ENCODE data around the gene PODXL2.
A peak's percentile ranks its signal among the peaks of the same experiment; 100 is the strongest.

PODXL2 gene

GRCh38 chr3:127590282-127590592 lies 38.7 kb upstream of the PODXL2 start:
- no CpG with 5 or more reads among the region's 41 CpGs for WGBS (ENCODE audit: extremely low coverage, insufficient coverage, insufficient read length)
- peaks cover 17 to 42% of the 10 kb centered on the region in 2 experiments for H3K4me1 ChIP-seq (ENCODE audit: control insufficient read depth in 1 of 2, insufficient read depth in 2 of 2, low read length in 2 of 2)
- H3K27ac ChIP-seq (ENCODE audit: low read depth, low read length), result peak overlapping the region; percentile 86
- peaks cover 3% of the 10 kb centered on the region for H3K79me1 ChIP-seq (ENCODE audit: low read length)
- DNase-seq, result no peak
- H3K9ac ChIP-seq (ENCODE audit: low read length), result peak overlapping the region; percentile 87
- H2AK5ac ChIP-seq (ENCODE audit: low read length), result no peak overlapping the region
- H2AFZ ChIP-seq (ENCODE audit: insufficient read depth, low read length, poor library complexity), result peak overlapping the region; percentile 81
- H4K12ac ChIP-seq (ENCODE audit: low read depth, low read length), result peak overlapping the region; percentile 48
- peak overlapping the region; percentile 42 for H3K4ac ChIP-seq (ENCODE audit: low read depth, low read length)
- H3K18ac ChIP-seq (ENCODE audit: low read length), result peak overlapping the region; percentile 79
- peak overlapping the region; percentile 85 for H3K4me3 ChIP-seq (ENCODE audit: low read depth, low read length)
- H4K8ac ChIP-seq (ENCODE audit: low read depth, low read length), result peak overlapping the region; percentile 82
- peak overlapping the region; percentile 41 for H2BK5ac ChIP-seq (ENCODE audit: low read depth, low read length, poor library complexity)
- H3K14ac ChIP-seq (ENCODE audit: low read length), result peak overlapping the region; percentile 65
- H2BK12ac ChIP-seq (ENCODE audit: low read length), result no peak overlapping the region
- H3K27me3 ChIP-seq (ENCODE audit: insufficient read depth, low read length), result no peaks in the 10 kb centered on the region
- peak overlapping the region; percentile 80 for H4K91ac ChIP-seq (ENCODE audit: low read depth, low read length)
- no peak overlapping the region for H3K23ac ChIP-seq (ENCODE audit: low read length)
- peak overlapping the region; percentile 55 for H2BK120ac ChIP-seq (ENCODE audit: insufficient read depth, low read length, poor library complexity)
- no peaks in the 10 kb centered on the region for H3K36me3 ChIP-seq (ENCODE audit: control insufficient read depth in 1 of 2, insufficient read depth in 2 of 2, low read length in 2 of 2)
- H3K4me2 ChIP-seq (ENCODE audit: low read length), result peak overlapping the region; percentile 87
- peaks cover 8% of the 10 kb centered on the region for H3K79me2 ChIP-seq (ENCODE audit: control insufficient read depth, insufficient read depth, low read length, poor library complexity)
- H3K9me3 ChIP-seq (ENCODE audit: insufficient read depth, low read depth, low read length), result no peaks in the 10 kb centered on the region

GRCh38 chr3:127590593-127591465 lies 38.2 kb upstream of the PODXL2 start, which contains the start of gene TPRA1:
TPRA1 (minus strand) TSS chr3:127590733; CDS start chr3:127580146, 10,587 bp downstream.
- Histone ChIP-seq H3K4me2 (ENCODE audit: low read length) (peak within 1 kb of the TSS; percentile 87), H3K9ac (ENCODE audit: low read length) (peak within 1 kb of the TSS; percentile 87), H2BK5ac (ENCODE audit: low read depth, low read length, poor library complexity) (peak within 1 kb of the TSS; percentile 41), H3K18ac (ENCODE audit: low read length) (peak within 1 kb of the TSS; percentile 79), H3K14ac (ENCODE audit: low read length) (peak within 1 kb of the TSS; percentile 65), H3K4ac (ENCODE audit: low read depth, low read length) (peak within 1 kb of the TSS; percentile 42), H4K12ac (ENCODE audit: low read depth, low read length) (peak within 1 kb of the TSS; percentile 48), H4K91ac (ENCODE audit: low read depth, low read length) (peak within 1 kb of the TSS; percentile 80), H3K4me1 (ENCODE audit: control insufficient read depth in 1 of 2, insufficient read depth in 2 of 2, low read length in 2 of 2) (peaks cover 12 to 37% of the 10 kb centered on the region in 2 experiments), H2AFZ (ENCODE audit: insufficient read depth, low read length, poor library complexity) (peak within 1 kb of the TSS; percentile 81), H3K23ac (ENCODE audit: low read length) (no peak within 1 kb of the TSS), H2BK120ac (ENCODE audit: insufficient read depth, low read length, poor library complexity) (peak within 1 kb of the TSS; percentile 55), H2BK12ac (ENCODE audit: low read length) (no peak within 1 kb of the TSS), H3K36me3 (ENCODE audit: control insufficient read depth in 1 of 2, insufficient read depth in 2 of 2, low read length in 2 of 2) (no peaks in the 10 kb centered on the region), H3K27ac (ENCODE audit: low read depth, low read length) (peak within 1 kb of the TSS; percentile 86), H4K8ac (ENCODE audit: low read depth, low read length) (peak within 1 kb of the TSS; percentile 82), H3K9me3 (ENCODE audit: insufficient read depth, low read depth, low read length) (no peaks in the 10 kb centered on the region), H3K79me1 (ENCODE audit: low read length) (peaks cover 3% of the 10 kb centered on the region), H2AK5ac (ENCODE audit: low read length) (no peak within 1 kb of the TSS), H3K79me2 (ENCODE audit: control insufficient read depth, insufficient read depth, low read length, poor library complexity) (peaks cover 8% of the 10 kb centered on the region), H3K4me3 (ENCODE audit: low read depth, low read length) (peak within 1 kb of the TSS; percentile 85), H3K27me3 (ENCODE audit: insufficient read depth, low read length) (no peaks in the 10 kb centered on the region)
- DNase-seq, result peak; percentile 92 to 97
- WGBS (ENCODE audit: extremely low coverage, insufficient coverage, insufficient read length), result no CpG with 5 or more reads among the region's 72 CpGs

GRCh38 chr3:127593178-127593577 lies 35.8 kb upstream of the PODXL2 start:
- H3K27me3 ChIP-seq (ENCODE audit: insufficient read depth, low read length), result no peaks in the 10 kb centered on the region
- no peak overlapping the region for H2BK120ac ChIP-seq (ENCODE audit: insufficient read depth, low read length, poor library complexity)
- WGBS (ENCODE audit: extremely low coverage, insufficient coverage, insufficient read length), result no CpG with 5 or more reads among the region's 5 CpGs
- H2BK12ac ChIP-seq (ENCODE audit: low read length), result no peak overlapping the region
- no peak overlapping the region for H2AK5ac ChIP-seq (ENCODE audit: low read length)
- H4K12ac ChIP-seq (ENCODE audit: low read depth, low read length), result no peak overlapping the region
- H3K23ac ChIP-seq (ENCODE audit: low read length), result no peak overlapping the region
- H4K8ac ChIP-seq (ENCODE audit: low read depth, low read length), result no peak overlapping the region
- DNase-seq, result no peak
- peaks cover 10 to 30% of the 10 kb centered on the region in 2 experiments for H3K4me1 ChIP-seq (ENCODE audit: control insufficient read depth in 1 of 2, insufficient read depth in 2 of 2, low read length in 2 of 2)
- no peak overlapping the region for H3K27ac ChIP-seq (ENCODE audit: low read depth, low read length)
- H3K79me2 ChIP-seq (ENCODE audit: control insufficient read depth, insufficient read depth, low read length, poor library complexity), result peaks cover 8% of the 10 kb centered on the region
- no peak overlapping the region for H3K18ac ChIP-seq (ENCODE audit: low read length)
- no peak overlapping the region for H4K91ac ChIP-seq (ENCODE audit: low read depth, low read length)
- H2AFZ ChIP-seq (ENCODE audit: insufficient read depth, low read length, poor library complexity), result no peak overlapping the region
- no peaks in the 10 kb centered on the region for H3K9me3 ChIP-seq (ENCODE audit: insufficient read depth, low read depth, low read length)
- no peak overlapping the region for H3K4ac ChIP-seq (ENCODE audit: low read depth, low read length)
- H3K4me2 ChIP-seq (ENCODE audit: low read length), result no peak overlapping the region
- H3K4me3 ChIP-seq (ENCODE audit: low read depth, low read length), result no peak overlapping the region
- no peak overlapping the region for H2BK5ac ChIP-seq (ENCODE audit: low read depth, low read length, poor library complexity)
- peaks cover 3% of the 10 kb centered on the region for H3K79me1 ChIP-seq (ENCODE audit: low read length)
- H3K36me3 ChIP-seq (ENCODE audit: control insufficient read depth in 1 of 2, insufficient read depth in 2 of 2, low read length in 2 of 2), result no peaks in the 10 kb centered on the region
- no peak overlapping the region for H3K9ac ChIP-seq (ENCODE audit: low read length)
- no peak overlapping the region for H3K14ac ChIP-seq (ENCODE audit: low read length)

GRCh38 chr3:127595303-127595702 lies 33.7 kb upstream of the PODXL2 start:
- Histone ChIP-seq H4K91ac (ENCODE audit: low read depth, low read length) (no peak overlapping the region), H2AK5ac (ENCODE audit: low read length) (no peak overlapping the region), H4K12ac (ENCODE audit: low read depth, low read length) (no peak overlapping the region), H3K27ac (ENCODE audit: low read depth, low read length) (no peak overlapping the region), H3K4me3 (ENCODE audit: low read depth, low read length) (no peak overlapping the region), H3K36me3 (ENCODE audit: control insufficient read depth in 1 of 2, insufficient read depth in 2 of 2, low read length in 2 of 2) (peaks cover 0 to 2% of the 10 kb centered on the region in 2 experiments), H3K79me1 (ENCODE audit: low read length) (peaks cover 4% of the 10 kb centered on the region), H3K4ac (ENCODE audit: low read depth, low read length) (no peak overlapping the region), H2AFZ (ENCODE audit: insufficient read depth, low read length, poor library complexity) (no peak overlapping the region), H3K4me2 (ENCODE audit: low read length) (no peak overlapping the region), H3K14ac (ENCODE audit: low read length) (no peak overlapping the region), H2BK12ac (ENCODE audit: low read length) (no peak overlapping the region), H3K9ac (ENCODE audit: low read length) (no peak overlapping the region), H3K27me3 (ENCODE audit: insufficient read depth, low read length) (no peaks in the 10 kb centered on the region), H3K23ac (ENCODE audit: low read length) (no peak overlapping the region), H3K9me3 (ENCODE audit: insufficient read depth, low read depth, low read length) (no peaks in the 10 kb centered on the region), H3K79me2 (ENCODE audit: control insufficient read depth, insufficient read depth, low read length, poor library complexity) (peaks cover 4% of the 10 kb centered on the region), H3K4me1 (ENCODE audit: control insufficient read depth in 1 of 2, insufficient read depth in 2 of 2, low read length in 2 of 2) (peaks cover 3 to 26% of the 10 kb centered on the region in 2 experiments), H2BK120ac (ENCODE audit: insufficient read depth, low read length, poor library complexity) (no peak overlapping the region), H3K18ac (ENCODE audit: low read length) (no peak overlapping the region), H2BK5ac (ENCODE audit: low read depth, low read length, poor library complexity) (no peak overlapping the region), H4K8ac (ENCODE audit: low read depth, low read length) (no peak overlapping the region)
- WGBS (ENCODE audit: extremely low coverage, insufficient coverage, insufficient read length), result no CpG with 5 or more reads among the region's 4 CpGs
- DNase-seq, result no peak

Data from trophoblast cell (in vitro differentiated cells and primary cell).